ENCODE measurements around the gene F11R.

The F11R gene

GRCh38 chr1:161061419-161061818, 40.5 kb upstream of the F11R start:
- in situ Hi-C loops (cut with MboI; ENCODE audit: low pct_unique_long_range_greater_than_20kb, low sequenced_read_pairs, unreplicated experiment): no loop called here
- no peak for TF ChIP-seq CTCF (IDR thresholded peaks at IDR 0.05; ENCODE audit: extremely low read depth, insufficient read depth, missing control alignments)
- DNase-seq (ENCODE audit: low spot score): no peak

GRCh38 chr1:161059293-161059692, 38.3 kb upstream of the F11R start:
- DNase-seq (ENCODE audit: low spot score): no peak
- in situ Hi-C loops (cut with MboI; ENCODE audit: low pct_unique_long_range_greater_than_20kb, low sequenced_read_pairs, unreplicated experiment): no loop called here
- TF ChIP-seq CTCF (IDR thresholded peaks at IDR 0.05; ENCODE audit: extremely low read depth, insufficient read depth, missing control alignments): no peak

GRCh38 chr1:161054805-161055204, 33.9 kb upstream of the F11R start:
- in situ Hi-C loops (cut with MboI; ENCODE audit: low pct_unique_long_range_greater_than_20kb, low sequenced_read_pairs, unreplicated experiment): no loop called here

GRCh38 chr1:161054232-161054631, 33.3 kb upstream of the F11R start:
- DNase-seq (ENCODE audit: low spot score): no peak
- TF ChIP-seq CTCF (IDR thresholded peaks at IDR 0.05; ENCODE audit: extremely low read depth, insufficient read depth, missing control alignments): no peak
- in situ Hi-C loops (cut with MboI; ENCODE audit: low pct_unique_long_range_greater_than_20kb, low sequenced_read_pairs, unreplicated experiment): no loop called here

More at GRCh38 chr1:161054805-161055204, 33.9 kb upstream of the F11R start:
- DNase-seq (ENCODE audit: low spot score): no peak
- no peak for TF ChIP-seq CTCF (IDR thresholded peaks at IDR 0.05; ENCODE audit: extremely low read depth, insufficient read depth, missing control alignments)

GRCh38 chr1:161052899-161053298, 31.9 kb upstream of the F11R start:
- TF ChIP-seq CTCF (IDR thresholded peaks at IDR 0.05; ENCODE audit: extremely low read depth, insufficient read depth, missing control alignments): no peak
- in situ Hi-C loops (cut with MboI; ENCODE audit: low pct_unique_long_range_greater_than_20kb, low sequenced_read_pairs, unreplicated experiment): no loop called here

GRCh38 chr1:161051219-161051618, 30.3 kb upstream of the F11R start:
- no peak for DNase-seq (ENCODE audit: low spot score)
- in situ Hi-C loops (cut with MboI; ENCODE audit: low pct_unique_long_range_greater_than_20kb, low sequenced_read_pairs, unreplicated experiment): no loop called here
- TF ChIP-seq CTCF (IDR thresholded peaks at IDR 0.05; ENCODE audit: extremely low read depth, insufficient read depth, missing control alignments): no peak

More at GRCh38 chr1:161052899-161053298, 31.9 kb upstream of the F11R start:
- DNase-seq (ENCODE audit: low spot score): no peak

Measured in GM13977 (cell line).